NT2/D1 (cell line): Measurements from ENCODE around the gene WDR20.

Source experiments
- SUZ12 ChIP-seq: IDR thresholded peaks from 2 replicates; pipeline ENCODE4 v1.6.1; 2011; ENCODE audit not compliant: insufficient read length, insufficient read depth; ENCODE audit errors: extremely low read depth
- YY1 ChIP-seq: IDR thresholded peaks from 2 replicates; pipeline ENCODE4 v1.6.1; 2011; ENCODE audit not compliant: insufficient read length, insufficient read depth
- ZNF274 ChIP-seq: IDR thresholded peaks from 2 replicates; pipeline ENCODE4 v1.6.1; 2011; ENCODE audit warnings: mild to moderate bottlenecking, low read depth, low read length

DNA sequence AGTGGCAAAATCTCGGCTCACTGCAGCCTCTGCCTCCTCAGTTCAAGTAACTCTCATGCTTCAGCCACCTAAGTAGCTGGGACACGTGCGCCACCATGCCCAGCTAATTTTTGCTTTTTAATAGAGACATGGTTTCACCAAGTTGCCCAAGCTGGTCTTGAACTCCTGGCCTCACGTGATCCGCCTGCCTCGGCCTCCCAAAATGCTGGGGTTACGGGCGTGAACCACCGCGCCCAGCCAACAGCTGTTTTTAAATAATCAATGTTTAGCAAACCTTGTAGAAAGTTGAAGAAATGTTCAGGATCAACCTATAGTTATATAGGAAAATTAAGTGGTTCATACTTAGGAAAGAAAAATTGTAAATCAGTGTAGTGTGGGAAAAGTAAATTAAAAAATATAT is 46.9 kb upstream of the WDR20 start:
- TF ChIP-seq YY1 = no peak
- no peak for TF ChIP-seq SUZ12
- no peak for TF ChIP-seq ZNF274
